Neuronal stem cell (in vitro differentiated cells): ENCODE measurements around the gene DLL3.

Experiments used
- DNase-seq: peaks from one replicate; pipeline ENCODE4 v3.0.0-alpha.2; 2013; ENCODE audit warnings: low spot score
- H2AFZ ChIP-seq: one replicate; pipeline ENCODE4 v1.6.1; 2013; ENCODE audit warnings: mild to moderate bottlenecking, low read length, inconsistent platforms
- H2AK5ac ChIP-seq: 2 replicates; pipeline ENCODE4 v1.6.1; 2013; ENCODE audit warnings: low read depth, mild to moderate bottlenecking, inconsistent platforms, low read length, moderate library complexity, mixed read lengths
- H2BK120ac ChIP-seq: 2 replicates; pipeline ENCODE4 v1.6.1; 2013; ENCODE audit warnings: low read depth, mild to moderate bottlenecking, inconsistent platforms, low read length, moderate library complexity, mixed read lengths
- H2BK12ac ChIP-seq: one replicate; pipeline ENCODE4 v1.6.1; 2013; ENCODE audit warnings: low read length, inconsistent platforms
- H2BK15ac ChIP-seq: 2 replicates; pipeline ENCODE4 v1.6.1; 2013; ENCODE audit warnings: mild to moderate bottlenecking, low read length, inconsistent platforms, mixed read lengths
- H2BK5ac ChIP-seq: one replicate; pipeline ENCODE4 v1.6.1; 2013; ENCODE audit warnings: inconsistent platforms, mild to moderate bottlenecking, low read length, moderate library complexity
- H3K14ac ChIP-seq: one replicate; pipeline ENCODE4 v1.6.1; 2013; ENCODE audit warnings: low read length, inconsistent platforms
- H3K18ac ChIP-seq: 2 replicates; pipeline ENCODE4 v1.6.1; 2013; ENCODE audit warnings: low read length, inconsistent platforms
- H3K23ac ChIP-seq: 2 replicates; pipeline ENCODE4 v1.6.1; 2013; ENCODE audit warnings: low read depth, mild to moderate bottlenecking, mixed read lengths, low read length, inconsistent platforms; ENCODE audit not compliant: poor library complexity
- H3K27ac ChIP-seq: replicated peaks from 3 replicates; pipeline ENCODE4 v1.5.1; 2013; ENCODE audit warnings: low read length, inconsistent platforms
- H3K27me3 ChIP-seq, 3 experiments: 2 replicates each; pipeline ENCODE4 v1.6.1; 2013; ENCODE audit warnings: low read length in 3 of 3, mild to moderate bottlenecking in 2 of 3, inconsistent platforms in 1 of 3, low read depth in 1 of 3, mixed read lengths in 1 of 3, moderate library complexity in 1 of 3; ENCODE audit not compliant: control insufficient read depth in 3 of 3, insufficient read depth in 3 of 3
- H3K36me3 ChIP-seq, 2 donors: replicated peaks in 1 of 2; 2 replicates each; pipeline ENCODE4 v1.6.1; 2013; ENCODE audit warnings: low read length in 2 of 2; ENCODE audit not compliant: control insufficient read depth in 2 of 2, insufficient read depth in 2 of 2
- H3K4ac ChIP-seq: 2 replicates; pipeline ENCODE4 v1.6.1; 2013; ENCODE audit warnings: inconsistent platforms, mild to moderate bottlenecking, low read length, moderate library complexity
- H3K4me1 ChIP-seq, 2 donors: 1 replicate in 1 of 2; 2 replicates in 1 of 2; pipeline ENCODE4 v1.6.1; 2013; ENCODE audit warnings: low read length in 2 of 2, low read depth in 1 of 2; ENCODE audit not compliant: control insufficient read depth in 2 of 2, insufficient read depth in 1 of 2
- H3K4me2 ChIP-seq: one replicate; pipeline ENCODE4 v1.6.1; 2013; ENCODE audit warnings: mild to moderate bottlenecking, low read length, inconsistent platforms; ENCODE audit not compliant: insufficient read depth, poor library complexity, severe bottlenecking
- H3K4me3 ChIP-seq, 2 donors: 2 replicates each; pipeline ENCODE4 v1.5.1; 2013; ENCODE audit warnings: low read length in 2 of 2, mild to moderate bottlenecking in 2 of 2, inconsistent platforms in 1 of 2, moderate library complexity in 1 of 2
- H3K79me1 ChIP-seq: one replicate; pipeline ENCODE4 v1.6.1; 2013; ENCODE audit warnings: low read depth, mild to moderate bottlenecking, inconsistent platforms, low read length, moderate library complexity
- H3K9ac ChIP-seq: one replicate; pipeline ENCODE4 v1.6.1; 2013; ENCODE audit warnings: mild to moderate bottlenecking, low read depth, low read length, inconsistent platforms; ENCODE audit not compliant: poor library complexity
- H3K9me3 ChIP-seq, 2 donors: replicated peaks in 1 of 2; 2 replicates each; pipeline versions ENCODE3 to v1.6.1; 2013; ENCODE audit warnings: low read length in 2 of 2, mild to moderate bottlenecking in 2 of 2, inconsistent platforms in 1 of 2, low read depth in 1 of 2, mixed read lengths in 1 of 2, moderate library complexity in 1 of 2; ENCODE audit not compliant: control insufficient read depth in 2 of 2, insufficient read depth in 1 of 2
- H4K8ac ChIP-seq: one replicate; pipeline ENCODE4 v1.6.1; 2013; ENCODE audit warnings: low read depth, mild to moderate bottlenecking, inconsistent platforms, low read length, moderate library complexity
- H4K91ac ChIP-seq: one replicate; pipeline ENCODE4 v1.6.1; 2013; ENCODE audit warnings: low read length, low read depth, mild to moderate bottlenecking, inconsistent platforms; ENCODE audit not compliant: poor library complexity
- WGBS, 2 donors: extraction: QIAGEN DNeasy Blood & Tissue Kit; methylation state at CpG; one replicate each; pipeline ENCODE4 v1.1.7; 2013; ENCODE audit warnings: missing lambda C conversion rate in 2 of 2, mixed read lengths in 1 of 2; ENCODE audit not compliant: insufficient read length in 2 of 2, insufficient replicate concordance in 1 of 2; ENCODE audit errors: extremely low coverage in 2 of 2; 5-methylcytosine and 5-hydroxymethylcytosine counted together

DLL3 gene

DNA sequence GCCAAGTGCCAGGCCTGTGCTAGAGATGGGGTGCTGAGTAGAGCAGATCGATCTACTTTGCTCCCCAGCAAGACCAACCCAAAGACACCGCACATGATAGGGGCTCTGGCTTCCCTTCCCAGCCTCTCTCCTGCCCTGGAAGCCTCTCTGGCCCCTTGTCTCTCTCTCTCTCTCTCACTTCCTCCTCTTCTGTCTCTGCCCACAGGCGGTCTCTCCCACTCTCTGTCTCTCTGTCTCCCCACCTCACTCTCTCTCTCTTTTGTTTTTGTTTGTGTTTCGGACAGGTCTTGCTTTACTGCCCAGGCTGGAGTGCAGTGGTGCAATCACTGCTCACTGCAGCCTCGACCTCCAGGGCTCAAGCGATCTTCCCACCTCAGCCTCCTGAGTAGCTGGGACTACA is 17.5 kb downstream of the DLL3 start:
- Histone ChIP-seq H3K9me3 (peaks cover 0 to 2% of the 10 kb centered on the region in 2 donors), H3K4ac (no peak overlapping the region), H3K4me3 (peak overlapping the region; percentile 55 to 95), H3K9ac (no peak overlapping the region), H2BK120ac (no peak overlapping the region), H2BK5ac (no peak overlapping the region), H3K23ac (no peak overlapping the region), H3K14ac (no peak overlapping the region), H3K27me3 (peaks cover 7 to 26% (median 20%) of the 10 kb centered on the region in 3 experiments), H3K18ac (no peak overlapping the region), H4K8ac (no peak overlapping the region), H2AFZ (peak overlapping the region; percentile 91), H3K27ac (no peak overlapping the region), H3K4me2 (peak overlapping the region; percentile 89), H2BK12ac (no peak overlapping the region), H3K4me1 (peaks cover 6 to 8% of the 10 kb centered on the region in 2 donors), H2AK5ac (no peak overlapping the region), H4K91ac (no peak overlapping the region), H3K36me3 (peaks cover 0 to 3% of the 10 kb centered on the region in 2 donors), H3K79me1 (no peaks in the 10 kb centered on the region), H2BK15ac (no peak overlapping the region)
- no CpG with 5 or more reads among the region's 6 CpGs for WGBS, 2 donors
- DNase-seq: no peak

DNA sequence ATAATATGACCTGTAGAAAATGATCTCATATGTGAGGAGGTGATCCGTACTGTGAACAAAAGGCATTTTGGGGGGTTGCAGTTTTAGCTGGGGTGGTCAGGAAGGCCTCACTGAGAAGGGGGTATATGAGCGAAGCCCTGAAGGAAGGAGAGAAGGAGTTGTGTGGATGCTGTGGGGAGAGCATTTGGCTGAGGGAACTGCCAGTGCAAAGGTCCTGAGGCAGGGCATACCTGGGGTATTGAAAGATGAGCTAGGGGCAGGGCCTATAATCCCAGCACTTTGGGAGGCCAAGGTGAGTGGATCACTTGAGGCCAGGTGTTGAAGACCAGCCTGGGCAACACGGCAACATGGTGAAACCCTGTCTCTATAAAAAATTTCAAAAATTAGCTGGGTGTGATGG is 18.7 kb downstream of the DLL3 start:
- H2BK5ac ChIP-seq: no peak overlapping the region
- H2AFZ ChIP-seq: no peak overlapping the region
- no peak overlapping the region for H2BK15ac ChIP-seq
- no peaks in the 10 kb centered on the region for H3K79me1 ChIP-seq
- H4K8ac ChIP-seq: no peak overlapping the region
- no peak overlapping the region for H3K14ac ChIP-seq
- no peak overlapping the region for H3K27ac ChIP-seq
- H2BK120ac ChIP-seq: no peak overlapping the region
- peaks cover 0 to 7% of the 10 kb centered on the region in 2 donors for H3K36me3 ChIP-seq
- H4K91ac ChIP-seq: no peak overlapping the region
- H3K4me2 ChIP-seq: no peak overlapping the region
- H3K4me1 ChIP-seq: peaks cover 6 to 8% of the 10 kb centered on the region in 2 donors
- no CpG with 5 or more reads among the region's 3 CpGs for WGBS, 2 donors
- H2BK12ac ChIP-seq: no peak overlapping the region
- DNase-seq: no peak
- H3K23ac ChIP-seq: no peak overlapping the region
- H2AK5ac ChIP-seq: no peak overlapping the region
- H3K9ac ChIP-seq: no peak overlapping the region
- H3K4me3 ChIP-seq: no peak overlapping the region
- H3K18ac ChIP-seq: no peak overlapping the region
- H3K27me3 ChIP-seq: peaks cover 7 to 26% (median 20%) of the 10 kb centered on the region in 3 experiments
- H3K4ac ChIP-seq: no peak overlapping the region
- peaks cover 0 to 2% of the 10 kb centered on the region in 2 donors for H3K9me3 ChIP-seq

DNA sequence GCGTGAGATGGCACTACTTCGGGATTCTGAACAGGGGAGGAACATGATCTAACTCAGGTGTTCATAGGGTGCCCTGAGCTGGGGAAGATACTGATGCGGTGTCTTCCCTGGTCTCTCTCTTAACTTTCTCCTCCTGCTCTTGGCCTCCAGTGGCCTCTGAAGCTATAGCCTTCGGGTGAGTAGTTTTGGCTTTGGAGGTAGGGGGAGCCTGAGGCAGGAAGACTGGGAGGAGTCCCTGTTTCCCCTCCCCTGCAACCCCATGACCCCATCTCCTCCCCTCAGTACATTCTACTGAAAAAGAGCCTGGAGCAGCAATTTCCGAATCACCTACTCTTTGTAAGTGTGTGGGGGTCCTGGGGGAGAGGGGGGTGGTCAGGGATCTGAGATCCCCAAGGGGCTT is 19.7 kb downstream of the DLL3 start:
- no peak for DNase-seq
- Histone ChIP-seq H2BK5ac (no peak overlapping the region), H2AK5ac (no peak overlapping the region), H2BK120ac (no peak overlapping the region), H3K4me3 (no peak overlapping the region), H3K9ac (no peak overlapping the region), H2BK12ac (no peak overlapping the region), H3K23ac (no peak overlapping the region), H2BK15ac (no peak overlapping the region), H3K36me3 (peaks cover 0 to 10% of the 10 kb centered on the region in 2 donors), H3K4me1 (peaks cover 6 to 8% of the 10 kb centered on the region in 2 donors), H2AFZ (no peak overlapping the region), H3K4me2 (no peak overlapping the region), H3K18ac (no peak overlapping the region), H4K91ac (no peak overlapping the region), H3K4ac (no peak overlapping the region), H3K27ac (no peak overlapping the region), H3K9me3 (peaks cover 0 to 2% of the 10 kb centered on the region in 2 donors), H3K79me1 (no peaks in the 10 kb centered on the region), H4K8ac (no peak overlapping the region), H3K14ac (no peak overlapping the region), H3K27me3 (peaks cover 7 to 25% (median 16%) of the 10 kb centered on the region in 3 experiments)
- no CpG with 5 or more reads among the region's 5 CpGs for WGBS, 2 donors

DNA sequence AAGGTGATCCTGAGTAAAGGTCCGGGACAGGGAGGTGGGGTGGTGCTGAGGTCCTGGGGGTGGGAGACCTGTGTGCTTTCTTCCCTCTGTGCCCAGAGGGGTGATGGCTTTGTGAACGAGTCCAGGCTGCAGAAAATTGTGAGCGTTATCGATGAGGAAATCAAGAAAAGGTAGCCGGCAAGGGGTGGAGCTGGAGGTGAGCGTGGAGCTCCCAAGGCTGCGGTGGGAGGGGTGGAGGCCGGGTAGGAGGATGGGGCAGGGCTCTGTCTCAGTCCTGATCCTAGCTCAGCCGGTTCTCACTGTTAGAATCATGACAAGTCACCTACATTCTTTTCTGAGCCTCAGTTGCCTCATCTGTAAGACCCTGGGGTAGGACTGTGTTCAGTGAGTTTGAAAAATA is 20.2 kb downstream of the DLL3 start:
- Histone ChIP-seq H3K4ac (no peak overlapping the region), H4K8ac (no peak overlapping the region), H3K9me3 (peaks cover 0 to 2% of the 10 kb centered on the region in 2 donors), H3K79me1 (no peaks in the 10 kb centered on the region), H2BK120ac (no peak overlapping the region), H3K27me3 (peaks cover 7 to 23% (median 15%) of the 10 kb centered on the region in 3 experiments), H2AFZ (no peak overlapping the region), H3K4me1 (peaks cover 6 to 8% of the 10 kb centered on the region in 2 donors), H3K23ac (no peak overlapping the region), H3K4me2 (no peak overlapping the region), H2BK12ac (no peak overlapping the region), H2BK15ac (no peak overlapping the region), H4K91ac (no peak overlapping the region), H3K18ac (no peak overlapping the region), H2AK5ac (no peak overlapping the region), H3K14ac (no peak overlapping the region), H3K36me3 (peaks cover 0 to 10% of the 10 kb centered on the region in 2 donors), H3K4me3 (no peak overlapping the region), H2BK5ac (no peak overlapping the region), H3K27ac (no peak overlapping the region), H3K9ac (no peak overlapping the region)
- WGBS, 2 donors: no CpG with 5 or more reads among the region's 9 CpGs
- no peak for DNase-seq
